Erythroblast (primary cell): Measurements from ENCODE around the gene NDUFAF5.

Source experiments
- GATA1 ChIP-seq: IDR thresholded peaks from 2 replicates; pipeline ENCODE4 v1.6.1; 2011; ENCODE audit warnings: low read depth, mild to moderate bottlenecking, control low read depth, low read length, moderate library complexity
- POLR2A ChIP-seq: IDR thresholded peaks from 2 replicates; pipeline ENCODE4 v1.6.1; 2011; ENCODE audit warnings: mild to moderate bottlenecking, low read length

DNA sequence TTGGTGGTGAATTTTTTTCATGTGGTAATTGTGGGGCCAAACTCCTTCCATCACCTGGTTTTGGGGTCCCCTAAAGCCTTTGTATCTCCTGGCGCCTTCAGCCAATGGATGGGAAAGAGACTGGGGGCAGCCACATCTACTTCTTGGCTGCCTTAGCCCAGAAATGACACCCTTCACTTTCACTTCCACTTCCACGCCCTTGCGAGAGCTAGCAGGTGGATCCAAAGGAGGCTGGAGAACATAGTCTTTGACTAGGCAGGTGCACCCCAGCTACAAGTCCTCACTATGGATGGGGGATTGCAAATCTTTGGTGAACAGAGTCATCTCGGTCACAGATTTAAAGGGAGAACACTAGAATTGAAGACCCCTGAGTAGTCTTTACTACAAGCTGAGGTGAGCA lies 70.8 kb downstream of the NDUFAF5 start:
- TF ChIP-seq POLR2A (no peak), GATA1 (no peak)
